K562 (cell line): ENCODE data around the gene SERPIND1. TPM values are rescaled to one million over a fixed set of nuclear protein-coding genes. Genes with fewer than 3 reads are reported as not detected.
A peak's percentile ranks its signal among the peaks of the same experiment; 100 is the strongest.

Experiments used
- CHCHD3 ChIP-seq: fragments of 250-450 bp; sonication (Bioruptor Pico); IDR thresholded peaks from 2 replicates; pipeline ENCODE4 v2.1.2; 2022; ENCODE audit warnings: mild to moderate bottlenecking
- CHD7 ChIP-seq: fragments of 200-600 bp; sonication (generic); IDR thresholded peaks from one replicate; pipeline ENCODE4 v1.6.1; 2012; ENCODE audit warnings: mild to moderate bottlenecking, low read depth, low read length, inconsistent platforms
- IFI16 ChIP-seq: fragments of 250-450 bp; sonication (Bioruptor Pico); IDR thresholded peaks from 2 replicates; pipeline ENCODE4 v2.1.2; 2022; ENCODE audit warnings: mild to moderate bottlenecking, inconsistent platforms
- MIER1 ChIP-seq: fragments of 450-650 bp; IDR thresholded peaks from 2 replicates; pipeline ENCODE4 v1.6.1; 2016; ENCODE audit warnings: antibody characterized with exemption, mild to moderate bottlenecking, low read depth
- PPARD ChIP-seq: fragments of 250-450 bp; sonication (Bioruptor Pico); IDR thresholded peaks from 2 replicates; pipeline ENCODE4 v1.8.0; 2022; ENCODE audit warnings: inconsistent platforms, mild to moderate bottlenecking, moderate library complexity
- RHOXF2B ChIP-seq: fragments of 250-450 bp; sonication (Bioruptor Pico); conservative IDR thresholded peaks from 2 replicates; pipeline ENCODE4 v1.5.1; 2021
- SMARCC2 ChIP-seq: fragments of 450-650 bp; IDR thresholded peaks from 2 replicates; pipeline ENCODE4 v1.6.1; 2017; ENCODE audit warnings: antibody characterized with exemption, moderate library complexity, mild to moderate bottlenecking, low read depth
- SP1 ChIP-seq: sonication (generic); formaldehyde crosslinking; IDR thresholded peaks from 2 replicates; pipeline ENCODE4 v1.8.1; 2022; ENCODE audit warnings: mild to moderate bottlenecking, missing genetic modification reagents
- ZC3H11A ChIP-seq: IDR thresholded peaks from 2 replicates; pipeline ENCODE4 v1.6.1; 2012; ENCODE audit warnings: low read depth, low read length, improper control_type of control experiment
- ZMIZ1 ChIP-seq, 2 experiments: fragments of 150-350 bp in 1 of 2; IDR thresholded peaks; 2 replicates each; pipeline ENCODE4 v1.6.1; 2012 to 2016; ENCODE audit warnings: low read depth in 2 of 2, low read length in 2 of 2, mild to moderate bottlenecking in 1 of 2, moderate library complexity in 1 of 2
- polyA plus RNA-seq, 8 experiments: library from polyadenylated mRNA; depleted of rRNA in 4 of 8; stranded (reverse) in 5 of 8; unstranded in 3 of 8; fragments of >200 nt; fragmentation: Nextera tagmentation in 2 of 8; fragmentation: Illumina TruSeq in 1 of 8; extraction: Ambion mirVana in 2 of 8; extraction: Trizol in 1 of 8; gene quantifications; 2 replicates each; pipeline versions ENCODE4 v1.2.1 to v1.2.3, GENCODE V29; 2011 to 2014; ENCODE audit warnings: inconsistent platforms in 1 of 8, missing spikeins in 1 of 8
- total RNA-seq, 7 experiments: library from RNA; depleted of rRNA in 6 of 7; stranded (reverse); fragments of >200 nt in 6 of 7; fragmentation: Illumina TruSeq in 2 of 7; extraction: Trizol in 2 of 7; gene quantifications; 2 replicates each; pipeline versions ENCODE4 v1.2.1 to v1.2.3, GENCODE V29; 2011 to 2021; ENCODE audit warnings: low replicate concordance in 1 of 7
- TF ChIP-seq, protein P1 (sequence below): sonication (generic); formaldehyde crosslinking; IDR thresholded peaks from 2 replicates; pipeline ENCODE4 v1.8.0; 2022; ENCODE audit warnings: mild to moderate bottlenecking, missing genetic modification reagents

Gene SERPIND1
- total and polyA plus RNA-seq, 9 of the 15 experiments (the other 6 are each of a cell fraction or from before 2014, with no cell fraction given), result 0.04 to 0.11 (median 0.09) TPM; not detected in 6

DNA sequence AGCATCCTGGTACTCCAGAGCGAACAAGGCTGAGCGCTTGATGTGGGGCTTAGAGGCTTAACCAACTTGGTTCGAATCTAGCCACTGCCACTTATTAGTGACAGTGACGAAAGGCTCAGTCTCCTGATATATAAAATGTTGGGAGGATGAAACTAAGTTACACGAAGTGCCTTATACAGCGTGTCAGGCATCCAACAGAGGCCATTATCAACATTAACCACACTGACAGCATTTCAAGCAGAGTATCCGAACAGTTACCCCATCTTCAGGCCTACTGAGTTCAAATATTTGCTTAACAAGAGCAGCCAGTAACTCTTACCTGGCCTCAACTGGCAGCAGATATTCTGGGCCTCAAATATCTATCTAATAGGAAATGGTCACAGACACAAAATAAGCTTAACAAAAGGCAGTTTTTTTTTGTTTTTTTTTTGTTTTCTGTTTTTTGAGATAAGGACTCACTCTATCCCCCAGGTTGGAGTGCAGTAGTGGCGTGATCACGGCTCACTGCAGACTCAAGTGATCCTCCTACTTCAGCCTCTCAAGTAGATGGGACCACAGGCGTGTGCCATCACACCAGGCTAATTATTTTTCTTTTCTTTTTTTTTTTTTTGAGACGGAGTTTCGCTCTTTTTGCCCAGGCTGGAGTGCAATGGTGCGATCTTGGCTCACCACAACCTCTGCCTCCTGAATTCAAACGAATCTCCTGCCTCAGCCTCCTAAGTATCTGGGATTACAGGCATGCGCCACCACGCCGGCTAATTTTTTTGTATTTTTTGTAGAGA is 2.9 kb downstream of the SERPIND1 start (continued):
- TF ChIP-seq CHD7, result peak; percentile 16
- 0 out of 2 replicates have a peak, but pooled peaks have one; percentile 24 for TF ChIP-seq PPARD (CRISPR knock-in tag)
- 0 out of 2 replicates have a peak, but pooled peaks have one; percentile 60 for TF ChIP-seq CHCHD3 (CRISPR knock-in tag)
- no peak for TF ChIP-seq MIER1
- TF ChIP-seq RHOXF2B (CRISPR knock-in tag), result 0 out of 2 replicates have a peak, but pooled peaks have one; percentile 17
- TF ChIP-seq, protein P1, sequence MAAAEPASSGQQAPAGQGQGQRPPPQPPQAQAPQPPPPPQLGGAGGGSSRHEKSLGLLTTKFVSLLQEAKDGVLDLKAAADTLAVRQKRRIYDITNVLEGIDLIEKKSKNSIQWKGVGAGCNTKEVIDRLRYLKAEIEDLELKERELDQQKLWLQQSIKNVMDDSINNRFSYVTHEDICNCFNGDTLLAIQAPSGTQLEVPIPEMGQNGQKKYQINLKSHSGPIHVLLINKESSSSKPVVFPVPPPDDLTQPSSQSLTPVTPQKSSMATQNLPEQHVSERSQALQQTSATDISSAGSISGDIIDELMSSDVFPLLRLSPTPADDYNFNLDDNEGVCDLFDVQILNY (CRISPR knock-in tag), result no peak
- TF ChIP-seq IFI16 (CRISPR knock-in tag), result 0 out of 2 replicates have a peak, but pooled peaks have one; percentile 5
- no peak for TF ChIP-seq SMARCC2
- TF ChIP-seq ZC3H11A, result 0 out of 2 replicates have a peak, but pooled peaks have one; percentile 24
- no peak for TF ChIP-seq ZMIZ1 (IDR thresholded peaks at IDR 0.05; ENCODE audit: low read depth in 2 of 2, low read length in 2 of 2)
- TF ChIP-seq SP1 (CRISPR knock-in tag), result peak; percentile 20; the same call in 1 of the 2 replicates
